ENCODE measurements around the gene ADGRD2.

ADGRD2 gene

DNA sequence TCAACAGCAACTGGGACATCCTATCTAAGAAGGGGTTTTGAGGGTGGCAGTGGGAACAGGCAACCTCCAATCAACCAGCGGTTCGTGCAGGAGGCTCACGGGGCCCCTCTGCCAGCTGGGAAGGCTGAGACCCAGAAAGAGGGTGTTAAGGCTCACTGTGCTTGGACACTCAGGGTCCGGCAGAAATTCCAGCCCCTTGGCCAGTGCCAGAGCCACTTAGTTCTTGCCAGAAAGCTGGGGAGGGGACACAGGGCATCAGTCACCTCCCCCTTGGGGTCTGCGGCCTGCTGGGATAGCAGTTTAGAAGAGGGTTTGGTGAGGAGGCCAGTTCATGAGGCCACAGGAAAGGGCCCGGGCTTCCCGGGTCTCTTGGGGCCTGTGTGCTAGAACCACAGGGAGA lies 20.5 kb downstream of the ADGRD2 start:
- H3K9me3 ChIP-seq (ENCODE audit: insufficient read depth, low read length): no peaks in the 10 kb centered on the region
- no peak overlapping the region for H3K9ac ChIP-seq (ENCODE audit: low read length)
- H3K4me2 ChIP-seq (ENCODE audit: low read length): no peak overlapping the region
- TF ChIP-seq EZH2phosphoT487 (IDR thresholded peaks at IDR 0.05; ENCODE audit: low read depth): no peak
- TF ChIP-seq, protein P1, sequence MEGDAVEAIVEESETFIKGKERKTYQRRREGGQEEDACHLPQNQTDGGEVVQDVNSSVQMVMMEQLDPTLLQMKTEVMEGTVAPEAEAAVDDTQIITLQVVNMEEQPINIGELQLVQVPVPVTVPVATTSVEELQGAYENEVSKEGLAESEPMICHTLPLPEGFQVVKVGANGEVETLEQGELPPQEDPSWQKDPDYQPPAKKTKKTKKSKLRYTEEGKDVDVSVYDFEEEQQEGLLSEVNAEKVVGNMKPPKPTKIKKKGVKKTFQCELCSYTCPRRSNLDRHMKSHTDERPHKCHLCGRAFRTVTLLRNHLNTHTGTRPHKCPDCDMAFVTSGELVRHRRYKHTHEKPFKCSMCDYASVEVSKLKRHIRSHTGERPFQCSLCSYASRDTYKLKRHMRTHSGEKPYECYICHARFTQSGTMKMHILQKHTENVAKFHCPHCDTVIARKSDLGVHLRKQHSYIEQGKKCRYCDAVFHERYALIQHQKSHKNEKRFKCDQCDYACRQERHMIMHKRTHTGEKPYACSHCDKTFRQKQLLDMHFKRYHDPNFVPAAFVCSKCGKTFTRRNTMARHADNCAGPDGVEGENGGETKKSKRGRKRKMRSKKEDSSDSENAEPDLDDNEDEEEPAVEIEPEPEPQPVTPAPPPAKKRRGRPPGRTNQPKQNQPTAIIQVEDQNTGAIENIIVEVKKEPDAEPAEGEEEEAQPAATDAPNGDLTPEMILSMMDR (IDR thresholded peaks at IDR 0.05; ENCODE audit: low read depth, low read length): no peak
- H3K36me3 ChIP-seq (replicated peaks; ENCODE audit: low read depth, low read length): no peaks in the 10 kb centered on the region
- H3K4me3 ChIP-seq (ENCODE audit: low read length): no peak overlapping the region
- H2AFZ ChIP-seq (ENCODE audit: low read depth, low read length): no peak overlapping the region
- no peaks in the 10 kb centered on the region for H4K20me1 ChIP-seq (ENCODE audit: insufficient read depth, low read length)
- H3K79me2 ChIP-seq (ENCODE audit: low read length): no peaks in the 10 kb centered on the region
- no peak overlapping the region for H3K27ac ChIP-seq (ENCODE audit: low read length)
- H3K27me3 ChIP-seq (ENCODE audit: low read depth, low read length): no peaks in the 10 kb centered on the region
- H3K4me1 ChIP-seq (ENCODE audit: low read length): no peaks in the 10 kb centered on the region

- no peak overlapping the region for H3K27ac ChIP-seq (ENCODE audit: low read length)
- H3K9me3 ChIP-seq (ENCODE audit: insufficient read depth, low read length): no peaks in the 10 kb centered on the region
- H3K4me1 ChIP-seq (ENCODE audit: low read length): peaks cover 6% of the 10 kb centered on the region; the same call in 1 of the 2 replicates
- no peak overlapping the region for H2AFZ ChIP-seq (ENCODE audit: low read depth, low read length)
- H3K79me2 ChIP-seq (ENCODE audit: low read length): no peaks in the 10 kb centered on the region
- no peak for TF ChIP-seq EZH2phosphoT487 (IDR thresholded peaks at IDR 0.05; ENCODE audit: low read depth)
- TF ChIP-seq, protein P1 (IDR thresholded peaks at IDR 0.05; ENCODE audit: low read depth, low read length): no peak
- no peak overlapping the region for H3K4me3 ChIP-seq (ENCODE audit: low read length)
- H4K20me1 ChIP-seq (ENCODE audit: insufficient read depth, low read length): no peaks in the 10 kb centered on the region
- no peaks in the 10 kb centered on the region for H3K36me3 ChIP-seq (replicated peaks; ENCODE audit: low read depth, low read length)
- no peak overlapping the region for H3K9ac ChIP-seq (ENCODE audit: low read length)
- H3K4me2 ChIP-seq (ENCODE audit: low read length): no peak overlapping the region
- no peaks in the 10 kb centered on the region for H3K27me3 ChIP-seq (ENCODE audit: low read depth, low read length)
Measured at GRCh38 chr9:124471761-124472160, 21.5 kb downstream of the ADGRD2 start.

- no peaks in the 10 kb centered on the region for H3K27me3 ChIP-seq (ENCODE audit: low read depth, low read length)
- H3K9me3 ChIP-seq (ENCODE audit: insufficient read depth, low read length): no peaks in the 10 kb centered on the region
- H3K79me2 ChIP-seq (ENCODE audit: low read length): no peaks in the 10 kb centered on the region
- H3K4me3 ChIP-seq (ENCODE audit: low read length): no peak overlapping the region
- no peaks in the 10 kb centered on the region for H4K20me1 ChIP-seq (ENCODE audit: insufficient read depth, low read length)
- H3K27ac ChIP-seq (ENCODE audit: low read length): no peak overlapping the region
- H2AFZ ChIP-seq (ENCODE audit: low read depth, low read length): no peak overlapping the region
- TF ChIP-seq, protein P1 (IDR thresholded peaks at IDR 0.05; ENCODE audit: low read depth, low read length): no peak
- TF ChIP-seq EZH2phosphoT487 (IDR thresholded peaks at IDR 0.05; ENCODE audit: low read depth): no peak
- H3K4me1 ChIP-seq (ENCODE audit: low read length): peaks cover 6% of the 10 kb centered on the region; the same call in 1 of the 2 replicates
- H3K9ac ChIP-seq (ENCODE audit: low read length): no peak overlapping the region
- H3K4me2 ChIP-seq (ENCODE audit: low read length): no peak overlapping the region
- no peaks in the 10 kb centered on the region for H3K36me3 ChIP-seq (replicated peaks; ENCODE audit: low read depth, low read length)
Measured at GRCh38 chr9:124472770-124473169, 22.5 kb downstream of the ADGRD2 start.

DNA sequence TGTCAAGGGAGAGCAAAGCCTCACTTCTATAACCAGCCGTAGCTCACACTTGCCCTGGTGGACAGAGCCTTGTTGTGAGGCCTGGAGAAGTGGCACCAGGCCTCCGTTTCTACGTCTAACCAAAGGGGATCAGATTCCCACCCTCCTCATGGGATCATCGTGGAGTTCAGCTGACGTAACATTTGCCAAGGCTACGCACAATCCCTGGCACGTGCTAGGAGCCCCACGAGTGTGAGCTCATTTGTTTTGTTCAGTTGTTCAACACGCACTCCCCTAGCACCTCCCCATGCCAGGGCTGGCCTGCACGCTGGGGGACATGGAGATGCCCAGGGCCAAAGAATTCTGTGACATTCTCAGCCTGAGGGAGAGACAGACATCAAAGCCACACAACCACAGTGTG lies 23.1 kb downstream of the ADGRD2 start:
- Histone ChIP-seq H3K4me1 (ENCODE audit: low read length) (peaks cover 6% of the 10 kb centered on the region; the same call in 1 of the 2 replicates), H3K9me3 (ENCODE audit: insufficient read depth, low read length) (no peaks in the 10 kb centered on the region), H3K27me3 (ENCODE audit: low read depth, low read length) (no peaks in the 10 kb centered on the region), H3K79me2 (ENCODE audit: low read length) (no peaks in the 10 kb centered on the region), H4K20me1 (ENCODE audit: insufficient read depth, low read length) (no peaks in the 10 kb centered on the region), H3K4me2 (ENCODE audit: low read length) (no peak overlapping the region), H3K36me3 (replicated peaks; ENCODE audit: low read depth, low read length) (no peaks in the 10 kb centered on the region), H3K9ac (ENCODE audit: low read length) (no peak overlapping the region), H3K27ac (ENCODE audit: low read length) (no peak overlapping the region), H3K4me3 (ENCODE audit: low read length) (no peak overlapping the region), H2AFZ (ENCODE audit: low read depth, low read length) (no peak overlapping the region)
- TF ChIP-seq, protein P1 (IDR thresholded peaks at IDR 0.05; ENCODE audit: low read depth, low read length): no peak

All from OCI-LY3 (cell line).